ENCODE results near the gene TRIM40.

TRIM40 gene

GRCh38 chr6:30102414-30102969 lies 33.4 kb upstream of the TRIM40 start:
- TF ChIP-seq MYC (IDR thresholded peaks at IDR 0.05; ENCODE audit: low read depth, low read length) = no peak
- TF ChIP-seq, protein P1, sequence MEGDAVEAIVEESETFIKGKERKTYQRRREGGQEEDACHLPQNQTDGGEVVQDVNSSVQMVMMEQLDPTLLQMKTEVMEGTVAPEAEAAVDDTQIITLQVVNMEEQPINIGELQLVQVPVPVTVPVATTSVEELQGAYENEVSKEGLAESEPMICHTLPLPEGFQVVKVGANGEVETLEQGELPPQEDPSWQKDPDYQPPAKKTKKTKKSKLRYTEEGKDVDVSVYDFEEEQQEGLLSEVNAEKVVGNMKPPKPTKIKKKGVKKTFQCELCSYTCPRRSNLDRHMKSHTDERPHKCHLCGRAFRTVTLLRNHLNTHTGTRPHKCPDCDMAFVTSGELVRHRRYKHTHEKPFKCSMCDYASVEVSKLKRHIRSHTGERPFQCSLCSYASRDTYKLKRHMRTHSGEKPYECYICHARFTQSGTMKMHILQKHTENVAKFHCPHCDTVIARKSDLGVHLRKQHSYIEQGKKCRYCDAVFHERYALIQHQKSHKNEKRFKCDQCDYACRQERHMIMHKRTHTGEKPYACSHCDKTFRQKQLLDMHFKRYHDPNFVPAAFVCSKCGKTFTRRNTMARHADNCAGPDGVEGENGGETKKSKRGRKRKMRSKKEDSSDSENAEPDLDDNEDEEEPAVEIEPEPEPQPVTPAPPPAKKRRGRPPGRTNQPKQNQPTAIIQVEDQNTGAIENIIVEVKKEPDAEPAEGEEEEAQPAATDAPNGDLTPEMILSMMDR (IDR thresholded peaks at IDR 0.05; ENCODE audit: low read depth, low read length) = no peak
- TF ChIP-seq, protein P2, sequence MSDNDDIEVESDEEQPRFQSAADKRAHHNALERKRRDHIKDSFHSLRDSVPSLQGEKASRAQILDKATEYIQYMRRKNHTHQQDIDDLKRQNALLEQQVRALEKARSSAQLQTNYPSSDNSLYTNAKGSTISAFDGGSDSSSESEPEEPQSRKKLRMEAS (IDR thresholded peaks at IDR 0.05; ENCODE audit: low read depth, low read length) = no peak
- TF ChIP-seq POLR2A (IDR thresholded peaks at IDR 0.05; ENCODE audit: extremely low read depth, insufficient read length) = no peak
- DNase-seq (ENCODE audit: low read depth) = peak; percentile 79
- H3K4me3 ChIP-seq (ENCODE audit: low read depth, low read length) = peak overlapping the region; percentile 28

GRCh38 chr6:30102970-30103871 lies 32.7 kb upstream of the TRIM40 start:
- DNase-seq (ENCODE audit: low read depth) = peak; percentile 90
- TF ChIP-seq MYC (IDR thresholded peaks at IDR 0.05; ENCODE audit: low read depth, low read length) (peak; percentile 19; the same call in 1 of the 2 replicates), POLR2A (IDR thresholded peaks at IDR 0.05; ENCODE audit: extremely low read depth, insufficient read length) (no peak)
- TF ChIP-seq, protein P1 (IDR thresholded peaks at IDR 0.05; ENCODE audit: low read depth, low read length) = peak; percentile 97
- TF ChIP-seq, protein P2 (IDR thresholded peaks at IDR 0.05; ENCODE audit: low read depth, low read length) = peak; percentile 43; the same call in 1 of the 2 replicates
- H3K4me3 ChIP-seq (ENCODE audit: low read depth, low read length) = no peak overlapping the region

DNA sequence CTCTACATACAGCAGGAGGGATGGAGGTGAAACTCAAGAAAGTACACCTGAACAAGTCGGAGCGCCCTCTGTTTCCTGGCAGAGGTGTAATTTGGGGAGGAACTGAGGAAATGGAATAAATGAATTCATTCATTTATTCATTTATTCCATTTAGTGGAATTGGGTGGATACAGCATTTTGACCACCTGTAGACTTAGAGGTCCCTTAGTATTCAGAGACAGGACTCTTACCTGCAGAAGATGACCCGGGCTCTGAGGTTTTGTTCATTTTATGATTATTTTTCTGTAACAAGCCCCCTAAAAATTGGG lies 32.1 kb upstream of the TRIM40 start:
- DNase-seq (ENCODE audit: low read depth) = no peak
- no peak for TF ChIP-seq POLR2A (IDR thresholded peaks at IDR 0.05; ENCODE audit: extremely low read depth, insufficient read length)
- no peak overlapping the region for H3K4me3 ChIP-seq (ENCODE audit: low read depth, low read length)

DNA sequence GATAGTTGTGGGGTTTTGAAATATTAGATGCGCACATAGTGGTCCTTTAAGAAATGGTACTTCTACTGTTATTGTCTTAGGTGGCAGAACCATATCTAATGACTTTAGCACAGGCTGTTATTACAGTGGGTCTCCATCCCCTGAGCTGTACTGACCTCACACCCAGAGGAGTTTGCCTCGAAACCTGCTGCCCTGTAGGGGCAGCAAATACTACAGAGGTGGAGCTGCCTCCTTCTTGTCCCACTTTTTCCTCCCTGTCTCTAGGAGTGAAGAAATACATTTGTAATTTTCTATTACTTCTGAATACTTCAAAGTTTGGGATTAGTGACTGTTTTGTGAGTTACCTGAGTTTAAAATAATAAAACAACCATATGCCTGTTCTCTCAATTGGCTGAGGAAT lies 31.3 kb upstream of the TRIM40 start:
- DNase-seq (ENCODE audit: low read depth) = no peak
- H3K4me3 ChIP-seq (ENCODE audit: low read depth, low read length) = no peak overlapping the region
- TF ChIP-seq, protein P1 (IDR thresholded peaks at IDR 0.05; ENCODE audit: low read depth, low read length) = peak; percentile 10
- TF ChIP-seq, protein P2 (IDR thresholded peaks at IDR 0.05; ENCODE audit: low read depth, low read length) = no peak

GRCh38 chr6:30111266-30111856 lies 24.6 kb upstream of the TRIM40 start:
- no peak for TF ChIP-seq POLR2A (IDR thresholded peaks at IDR 0.05; ENCODE audit: extremely low read depth, insufficient read length)
- TF ChIP-seq, protein P2 (IDR thresholded peaks at IDR 0.05; ENCODE audit: low read depth, low read length) = no peak
- no peak for DNase-seq (ENCODE audit: low read depth)
- H3K4me3 ChIP-seq (ENCODE audit: low read depth, low read length) = no peak overlapping the region

GRCh38 chr6:30112402-30112994 lies 23.4 kb upstream of the TRIM40 start:
- TF ChIP-seq, protein P2 (IDR thresholded peaks at IDR 0.05; ENCODE audit: low read depth, low read length) = no peak
- TF ChIP-seq, protein P1 (IDR thresholded peaks at IDR 0.05; ENCODE audit: low read depth, low read length) = no peak
- no peak for TF ChIP-seq POLR2A (IDR thresholded peaks at IDR 0.05; ENCODE audit: extremely low read depth, insufficient read length)
- TF ChIP-seq MYC (IDR thresholded peaks at IDR 0.05; ENCODE audit: low read depth, low read length) = no peak
- H3K4me3 ChIP-seq (ENCODE audit: low read depth, low read length) = no peak overlapping the region
- DNase-seq (ENCODE audit: low read depth) = no peak
